Esophagus (tissue), 2 donors: ENCODE measurements around the gene OPN1SW. TPM values are rescaled to one million over a fixed set of nuclear protein-coding genes. Genes with fewer than 3 reads are reported as not detected.

Experiments
- H3K27ac ChIP-seq, 2 donors: one replicate each; pipeline ENCODE4 v1.5.1; 2013; ENCODE audit warnings: low read depth in 2 of 2, mild to moderate bottlenecking in 2 of 2, inconsistent platforms in 1 of 2, low read length in 1 of 2, moderate library complexity in 1 of 2
- H3K27me3 ChIP-seq, 2 donors: one replicate each; pipeline ENCODE4 v1.6.1; 2013; ENCODE audit warnings: low read length in 2 of 2, control low read depth in 1 of 2, mild to moderate bottlenecking in 1 of 2; ENCODE audit not compliant: insufficient read depth in 2 of 2, control insufficient read depth in 1 of 2
- H3K36me3 ChIP-seq, 2 donors: one replicate each; pipeline ENCODE4 v1.6.1; 2013; ENCODE audit warnings: low read length in 1 of 2; ENCODE audit not compliant: control insufficient read depth in 2 of 2, insufficient read depth in 2 of 2
- H3K4me1 ChIP-seq, 2 donors: one replicate each; pipeline ENCODE4 v1.6.1; 2013; ENCODE audit warnings: low read length in 1 of 2; ENCODE audit not compliant: control insufficient read depth in 2 of 2, insufficient read depth in 2 of 2
- H3K4me3 ChIP-seq, 2 donors: one replicate each; pipeline ENCODE4 v1.5.1; 2013; ENCODE audit warnings: low read length in 2 of 2, mild to moderate bottlenecking in 2 of 2, low read depth in 1 of 2, moderate library complexity in 1 of 2
- H3K9me3 ChIP-seq, 2 donors: one replicate each; pipeline ENCODE4 v1.6.1; 2013; ENCODE audit warnings: mild to moderate bottlenecking in 2 of 2, low read depth in 1 of 2, low read length in 1 of 2, moderate library complexity in 1 of 2; ENCODE audit not compliant: control insufficient read depth in 2 of 2, insufficient read depth in 1 of 2
- WGBS, 2 donors: extraction: QIAGEN DNeasy Blood & Tissue Kit; methylation state at CpG; one replicate each; pipeline ENCODE4 v1.1.7; 2013; 5-methylcytosine and 5-hydroxymethylcytosine counted together
- polyA plus RNA-seq, 2 donors: library from polyadenylated mRNA; stranded (reverse); fragments of 200-250 nt; gene quantifications; one replicate each; pipeline ENCODE4 v1.2.3, GENCODE V29; 2013
- donor health status: healthy with polysubstance abuse.
- donor health status: Bipolar disorder and iron deficiency.

OPN1SW gene
- polyA plus RNA-seq, 2 donors: not detected

DNA sequence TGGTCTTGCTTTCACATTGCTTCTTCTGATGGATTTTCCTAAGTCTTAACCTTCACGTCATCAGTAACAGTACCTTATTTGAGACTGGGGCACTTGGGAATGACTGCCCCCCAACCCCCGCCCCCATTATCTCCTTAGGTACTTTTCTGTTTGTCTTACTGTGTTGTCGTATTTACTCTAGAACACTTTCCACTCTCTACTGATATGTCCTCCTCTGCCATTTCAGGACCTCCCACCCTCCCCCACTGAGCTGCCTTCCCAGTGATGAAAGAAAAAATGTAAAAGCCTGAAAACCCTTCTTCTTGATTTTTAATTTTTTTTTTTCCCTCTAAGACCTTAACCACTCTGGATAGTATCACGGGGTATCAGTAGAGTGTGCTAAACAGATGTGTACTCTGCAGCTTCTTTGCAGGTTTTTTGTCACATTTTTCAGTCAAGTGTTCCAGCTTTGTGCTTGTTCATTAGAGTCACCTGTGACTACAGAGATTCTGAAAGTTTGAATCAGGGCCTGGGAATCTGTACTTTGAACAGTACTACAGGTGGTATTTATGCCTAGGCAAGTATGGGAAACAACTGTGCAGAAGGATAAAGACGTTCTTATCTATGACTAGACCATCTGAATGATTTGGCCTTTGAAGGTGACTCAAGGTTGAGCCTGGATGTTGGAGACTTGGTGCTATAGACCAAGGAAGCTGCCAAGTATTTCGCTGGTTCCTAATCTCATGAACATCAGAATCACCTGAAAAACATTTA lies 28.1 kb downstream of the OPN1SW start:
- H3K4me3 ChIP-seq: no peak overlapping the region
- H3K36me3 ChIP-seq: peaks cover 0 to 2% of the 10 kb centered on the region in 2 donors
- no peak overlapping the region for H3K27ac ChIP-seq
- 83 to 88% methylated on average over 6 of the region's 6 CpGs for WGBS, 2 donors
- no peaks in the 10 kb centered on the region for H3K27me3 ChIP-seq
- H3K9me3 ChIP-seq: no peaks in the 10 kb centered on the region
- peaks cover 0 to 2% of the 10 kb centered on the region in 2 donors for H3K4me1 ChIP-seq

DNA sequence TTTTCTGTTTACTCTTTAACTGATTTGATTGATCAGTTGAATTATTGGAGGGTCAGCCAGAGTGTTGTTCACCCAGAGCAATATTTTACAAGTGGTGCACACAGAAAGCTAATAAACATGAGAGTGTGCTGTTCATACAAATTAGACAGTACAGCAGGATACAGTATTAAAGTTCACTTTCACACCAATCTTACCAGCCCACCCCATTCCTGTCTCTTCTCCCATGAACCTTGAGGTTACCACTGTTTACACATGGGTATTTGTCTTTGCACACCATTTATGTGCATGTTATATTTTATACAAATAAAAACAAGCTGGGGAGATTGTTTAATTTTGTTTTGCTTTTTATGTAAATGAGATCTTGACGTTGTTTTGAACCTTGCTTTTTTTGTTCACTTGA lies 29.9 kb downstream of the OPN1SW start:
- 81 to 84% methylated on average over 1 of the region's 1 CpG for WGBS, 2 donors
- Histone ChIP-seq H3K27me3 (no peaks in the 10 kb centered on the region), H3K4me1 (peaks cover 0 to 4% of the 10 kb centered on the region in 2 donors), H3K27ac (no peak overlapping the region), H3K9me3 (no peaks in the 10 kb centered on the region), H3K4me3 (no peak overlapping the region), H3K36me3 (peaks cover 0 to 2% of the 10 kb centered on the region in 2 donors)

DNA sequence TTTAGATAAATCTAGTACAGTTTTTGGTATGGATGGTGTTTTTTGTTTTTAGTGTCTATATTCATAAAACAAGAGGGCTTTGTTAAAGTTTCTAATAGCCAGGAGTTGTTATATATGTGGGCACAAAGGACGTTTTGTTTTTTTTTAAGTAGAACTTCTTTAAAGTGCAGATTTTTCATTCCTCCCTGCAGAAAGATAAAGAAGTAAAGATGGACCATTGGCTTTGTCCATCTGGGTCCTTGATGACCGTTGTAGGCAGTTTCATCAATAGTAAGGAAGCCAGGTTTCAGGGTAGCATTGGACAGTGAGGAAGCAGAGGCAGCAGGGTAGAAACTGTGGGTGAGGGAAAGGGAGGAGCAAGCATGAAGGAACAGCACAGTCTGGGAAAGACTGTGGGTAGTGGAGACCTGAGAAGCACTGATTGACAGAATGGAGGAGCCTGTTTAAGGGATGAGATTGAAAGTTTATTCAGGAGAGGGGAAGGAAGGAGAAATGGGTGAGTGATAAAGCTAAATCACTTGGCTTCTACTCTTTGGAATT lies 31.2 kb downstream of the OPN1SW start:
- Histone ChIP-seq H3K4me1 (peaks cover 0 to 4% of the 10 kb centered on the region in 2 donors), H3K4me3 (no peak overlapping the region), H3K9me3 (no peaks in the 10 kb centered on the region), H3K27me3 (no peaks in the 10 kb centered on the region), H3K36me3 (peaks cover 0 to 2% of the 10 kb centered on the region in 2 donors), H3K27ac (no peak overlapping the region)
- WGBS, 2 donors: 42 to 58% methylated on average over 2 of the region's 2 CpGs

DNA sequence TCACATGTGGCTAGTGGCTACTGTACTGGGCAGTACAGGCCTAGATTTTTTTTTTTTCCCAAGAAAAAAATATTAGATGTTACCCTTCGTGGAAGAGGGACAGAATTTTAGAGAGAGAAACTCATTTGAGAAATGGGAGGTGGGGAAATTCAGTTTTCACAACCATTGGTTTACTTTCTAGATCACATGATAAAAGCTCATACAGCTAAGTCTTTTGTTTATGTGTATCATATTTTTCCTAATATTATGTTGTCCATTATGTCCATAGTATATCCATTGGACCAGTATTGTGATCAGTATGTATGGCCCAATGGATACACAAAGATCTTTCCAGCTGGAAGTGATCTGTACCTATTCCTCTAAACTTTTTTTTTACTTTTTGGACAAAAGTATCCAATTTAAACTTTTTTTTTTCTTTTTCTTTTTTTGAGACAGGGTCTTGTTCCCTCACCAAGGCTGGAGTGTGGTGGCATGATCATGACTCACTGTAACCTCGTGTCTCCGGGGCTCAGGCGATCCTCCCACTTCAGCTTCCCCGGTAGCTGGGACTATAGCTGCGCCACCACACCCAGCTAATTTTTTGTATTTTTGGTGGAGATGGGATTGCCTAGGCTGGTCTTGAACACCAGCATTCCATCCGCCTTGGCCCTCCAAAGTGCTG lies 32.4 kb downstream of the OPN1SW start:
- Histone ChIP-seq H3K4me1 (peaks cover 0 to 4% of the 10 kb centered on the region in 2 donors), H3K4me3 (no peak overlapping the region), H3K36me3 (no peaks in the 10 kb centered on the region), H3K9me3 (no peaks in the 10 kb centered on the region), H3K27me3 (no peaks in the 10 kb centered on the region), H3K27ac (no peak overlapping the region)
- 90 to 93% methylated on average over 7 of the region's 7 CpGs for WGBS, 2 donors

DNA sequence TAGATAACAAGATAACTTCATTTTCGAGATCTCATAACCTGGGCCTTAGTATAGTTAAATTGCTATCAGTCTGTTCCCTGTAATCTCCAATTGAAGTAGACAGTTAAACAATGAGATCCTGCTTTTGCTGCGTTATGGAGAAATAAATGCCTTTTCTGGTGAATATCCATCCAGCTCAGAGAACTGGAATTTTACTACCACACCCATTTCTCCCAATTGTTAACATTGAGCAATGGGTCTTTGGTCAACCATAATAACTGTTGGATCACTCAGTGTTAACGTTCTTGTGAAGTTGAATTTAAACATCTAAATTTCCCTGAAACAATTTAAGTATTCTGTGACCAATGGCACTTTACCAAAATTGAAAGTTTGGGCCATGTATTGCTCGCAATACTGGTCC lies 33.4 kb downstream of the OPN1SW start:
- peaks cover 0 to 4% of the 10 kb centered on the region in 2 donors for H3K4me1 ChIP-seq
- H3K9me3 ChIP-seq: no peaks in the 10 kb centered on the region
- H3K4me3 ChIP-seq: no peak overlapping the region
- no peak overlapping the region for H3K27ac ChIP-seq
- H3K36me3 ChIP-seq: no peaks in the 10 kb centered on the region
- 41 to 55% methylated on average over 4 of the region's 4 CpGs for WGBS, 2 donors
- H3K27me3 ChIP-seq: no peaks in the 10 kb centered on the region

DNA sequence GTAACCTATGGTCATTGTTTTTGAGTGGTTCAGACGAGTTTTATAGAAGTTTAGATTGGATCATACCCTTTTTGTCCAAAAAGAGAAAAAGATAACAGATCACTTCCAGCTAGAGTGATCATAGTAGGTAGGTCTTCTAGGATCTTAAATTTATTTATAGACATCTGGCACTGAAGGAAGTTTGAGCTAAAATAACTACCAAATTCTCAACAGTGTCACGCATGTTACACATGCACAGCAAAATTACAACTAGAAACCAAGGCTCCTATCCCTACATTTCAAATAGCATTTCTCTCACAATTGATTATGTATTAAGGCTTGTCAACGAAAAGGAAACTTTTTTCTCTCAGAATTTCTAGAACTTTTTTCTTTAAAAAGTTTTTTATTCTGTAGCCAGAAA lies 34.1 kb downstream of the OPN1SW start:
- 54 to 62% methylated on average over 3 of the region's 3 CpGs for WGBS, 2 donors
- peaks cover 0 to 4% of the 10 kb centered on the region in 2 donors for H3K4me1 ChIP-seq
- no peaks in the 10 kb centered on the region for H3K9me3 ChIP-seq
- H3K27me3 ChIP-seq: no peaks in the 10 kb centered on the region
- no peak overlapping the region for H3K4me3 ChIP-seq
- H3K36me3 ChIP-seq: no peaks in the 10 kb centered on the region
- no peak overlapping the region for H3K27ac ChIP-seq

DNA sequence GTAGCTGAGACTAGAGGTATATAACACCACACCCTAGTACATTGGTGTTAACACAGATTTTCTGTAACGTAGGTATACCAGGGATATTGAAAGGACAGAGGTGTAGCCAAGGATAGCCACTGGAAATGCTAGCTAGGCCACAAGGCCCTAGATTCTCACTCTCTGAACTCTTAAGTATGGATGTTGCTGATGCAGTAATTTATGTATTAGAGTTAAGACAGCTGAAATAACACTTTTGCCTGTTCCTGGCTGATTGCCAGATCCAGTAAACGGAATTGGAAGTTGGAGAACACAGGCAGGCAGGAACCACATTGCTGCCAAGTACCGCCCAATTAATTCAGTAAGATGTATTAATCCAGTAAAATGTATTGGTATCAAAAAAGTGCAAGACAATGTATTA lies 34.6 kb downstream of the OPN1SW start:
- peak overlapping the region in 1 of 2 donors; percentile 37 for H3K27ac ChIP-seq
- 43 to 45% methylated on average over 3 of the region's 3 CpGs for WGBS, 2 donors
- H3K9me3 ChIP-seq: no peaks in the 10 kb centered on the region
- peaks cover 0 to 4% of the 10 kb centered on the region in 2 donors for H3K4me1 ChIP-seq
- H3K27me3 ChIP-seq: no peaks in the 10 kb centered on the region
- no peak overlapping the region for H3K4me3 ChIP-seq
- no peaks in the 10 kb centered on the region for H3K36me3 ChIP-seq

DNA sequence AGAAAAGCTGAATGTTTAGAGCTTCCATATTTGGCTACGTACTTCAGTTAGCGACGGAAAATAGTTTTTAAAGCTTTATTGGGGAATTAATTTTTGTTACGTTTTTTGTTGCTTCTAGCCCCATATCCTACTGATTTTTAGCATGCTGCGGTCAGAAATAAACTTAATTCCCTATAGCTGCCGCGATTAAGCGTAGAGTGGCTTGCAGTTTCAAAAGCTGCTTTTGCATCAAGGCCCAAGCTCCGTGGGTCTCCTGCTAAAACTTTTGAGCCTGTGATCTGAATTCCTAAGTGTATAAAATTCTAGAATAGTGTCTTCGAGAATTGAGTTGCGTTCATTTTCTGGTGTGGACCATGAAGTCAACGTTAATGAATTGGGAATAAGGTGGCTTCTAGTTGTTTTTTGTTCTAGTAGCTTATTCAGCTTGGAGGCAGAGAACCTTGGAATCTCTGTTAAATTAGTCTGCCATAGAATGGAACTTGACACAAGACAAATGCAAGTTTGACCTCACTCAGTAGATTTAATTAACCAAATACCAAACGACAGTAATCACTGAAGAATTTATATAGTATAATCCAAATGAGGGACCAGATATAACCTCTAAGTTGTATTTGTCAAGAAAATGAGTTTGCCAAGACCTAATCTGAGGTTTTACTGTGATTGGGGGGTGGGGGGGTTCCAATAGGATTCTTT lies 35.5 kb downstream of the OPN1SW start:
- Histone ChIP-seq H3K27ac (peak overlapping the region; percentile 15 to 82), H3K4me3 (peak overlapping the region; percentile 83 to 96), H3K9me3 (no peaks in the 10 kb centered on the region), H3K4me1 (peaks cover 0 to 4% of the 10 kb centered on the region in 2 donors), H3K27me3 (no peaks in the 10 kb centered on the region), H3K36me3 (no peaks in the 10 kb centered on the region)
- WGBS, 2 donors: 8% methylated on average over 13 of the region's 13 CpGs

DNA sequence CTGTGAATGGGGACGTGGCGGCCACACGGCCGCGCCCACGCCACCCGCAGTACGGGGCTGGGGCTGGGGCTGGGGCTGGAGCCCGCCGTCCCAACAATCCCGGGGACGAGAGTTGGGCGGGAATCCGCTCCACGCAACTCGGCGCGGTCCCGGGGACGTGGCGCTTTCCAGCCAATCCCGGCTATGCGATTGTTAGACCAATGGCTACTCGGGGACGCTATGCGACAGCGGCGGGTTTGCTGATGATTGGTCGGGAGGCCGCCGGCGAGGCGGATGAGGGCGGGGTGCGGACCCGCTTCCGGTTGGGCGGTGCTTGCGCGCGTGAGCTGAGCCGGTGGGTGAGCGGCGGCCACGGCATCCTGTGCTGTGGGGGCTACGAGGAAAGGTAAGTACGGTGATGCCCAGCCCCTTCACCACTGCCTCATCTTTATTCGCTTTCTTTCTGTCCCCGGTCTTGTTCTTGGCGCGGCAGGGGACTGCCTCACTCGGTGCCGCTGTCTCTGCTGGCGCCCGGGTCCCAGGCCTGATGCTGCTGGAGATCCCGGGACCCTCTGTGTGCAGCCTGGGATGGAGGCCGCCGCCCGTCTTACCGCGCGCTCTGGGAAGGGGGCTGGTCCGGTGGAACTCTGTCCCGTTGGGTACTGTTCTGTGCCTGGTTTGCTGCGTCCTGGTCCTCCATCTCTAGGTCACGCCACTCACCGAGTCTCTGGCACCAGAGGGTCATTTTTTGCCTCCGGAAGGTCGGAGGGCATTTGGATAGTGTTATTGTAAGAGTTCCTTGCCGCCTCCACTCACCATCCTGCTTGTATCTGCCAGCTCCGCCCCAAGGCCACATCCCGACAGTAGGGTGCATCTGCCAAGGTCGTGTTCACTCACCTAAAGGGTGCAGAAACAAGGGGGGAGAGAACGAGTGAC lies 36.3 kb downstream of the OPN1SW start, which contains the start of gene CALU:
Gene CALU (plus strand): TSS at position 312 of the 915 bp plus-strand sequence. CDS start 9,225 bp downstream, outside the sequence.
- H3K27ac ChIP-seq: peak within 1 kb of the TSS; percentile 82 to 93
- 0 to 1% methylated on average over 74 of the region's 74 CpGs for WGBS, 2 donors
- H3K27me3 ChIP-seq: no peaks in the 10 kb centered on the region
- peak within 1 kb of the TSS; percentile 83 to 96 for H3K4me3 ChIP-seq
- H3K9me3 ChIP-seq: no peaks in the 10 kb centered on the region
- peaks cover 0 to 3% of the 10 kb centered on the region in 2 donors for H3K4me1 ChIP-seq
- no peaks in the 10 kb centered on the region for H3K36me3 ChIP-seq
